HepG2 (cell line): ENCODE results near the gene STARD13.

Experiments
- ELF1 ChIP-seq: sonication (generic); formaldehyde crosslinking; IDR thresholded peaks from 2 replicates; pipeline ENCODE4 v1.4.0; 2020; ENCODE audit warnings: missing genetic modification reagents
- EP300 ChIP-seq, 3 experiments: sonication (generic) in 1 of 3; formaldehyde crosslinking in 1 of 3; IDR thresholded peaks; 2 replicates each; pipeline versions ENCODE4 v1.5.1 to v1.6.1; 2011 to 2020; ENCODE audit warnings: low read depth in 2 of 3, low read length in 2 of 3, borderline replicate concordance in 1 of 3, improper control_type of control experiment in 1 of 3, mild to moderate bottlenecking in 1 of 3, missing genetic modification reagents in 1 of 3, moderate library complexity in 1 of 3

DNA sequence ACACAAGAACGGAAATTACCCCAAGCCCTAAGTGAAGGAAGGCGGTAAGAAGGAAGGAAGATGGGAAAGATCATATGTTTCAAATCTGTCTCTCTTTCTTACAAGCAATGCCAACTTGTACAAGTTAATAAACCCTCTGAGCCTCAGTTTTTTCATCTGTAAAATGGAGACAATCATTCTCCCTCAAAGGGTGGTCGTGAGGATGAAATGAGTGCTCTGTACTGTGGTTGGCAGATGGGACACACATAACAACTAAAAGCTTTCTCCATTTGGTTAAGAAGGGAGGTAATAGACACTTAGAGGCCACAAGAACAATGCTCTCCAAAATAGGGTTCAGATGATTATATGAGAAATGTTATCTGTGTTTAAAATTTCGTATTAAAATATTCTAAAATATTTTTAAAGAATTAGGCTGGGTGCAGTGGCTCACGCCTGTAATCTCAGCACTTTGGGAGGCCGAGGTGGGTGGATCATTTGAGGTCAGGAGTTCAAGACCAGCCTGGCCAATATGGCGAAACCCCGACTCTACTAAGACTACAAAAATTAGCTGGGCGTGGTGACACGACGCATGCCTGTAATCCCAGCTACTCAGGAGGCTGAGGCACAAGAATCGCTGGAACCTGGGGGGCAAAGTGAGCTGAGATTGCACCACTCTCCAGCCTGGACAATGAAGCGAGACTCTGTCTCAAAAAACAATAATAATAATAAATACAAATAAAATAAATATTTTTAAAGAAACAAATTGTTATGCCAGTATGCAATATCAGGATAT is 89.7 kb downstream of the STARD13 start:
- TF ChIP-seq EP300 (IDR thresholded peaks at IDR 0.05; ENCODE audit: low read depth in 2 of 2, low read length in 2 of 2), result no peak
- no peak for TF ChIP-seq EP300 (CRISPR knock-in tag; IDR thresholded peaks at IDR 0.05; ENCODE audit: borderline replicate concordance)
- no peak for TF ChIP-seq ELF1 (CRISPR knock-in tag)
